ENCODE results near the gene UGT2B15.
"Not testable (repeated sequence)": the region's sequence is repeated elsewhere in the genome, so short reads cannot be mapped to it uniquely, and the experiment has no call there.

Gene UGT2B15

DNA sequence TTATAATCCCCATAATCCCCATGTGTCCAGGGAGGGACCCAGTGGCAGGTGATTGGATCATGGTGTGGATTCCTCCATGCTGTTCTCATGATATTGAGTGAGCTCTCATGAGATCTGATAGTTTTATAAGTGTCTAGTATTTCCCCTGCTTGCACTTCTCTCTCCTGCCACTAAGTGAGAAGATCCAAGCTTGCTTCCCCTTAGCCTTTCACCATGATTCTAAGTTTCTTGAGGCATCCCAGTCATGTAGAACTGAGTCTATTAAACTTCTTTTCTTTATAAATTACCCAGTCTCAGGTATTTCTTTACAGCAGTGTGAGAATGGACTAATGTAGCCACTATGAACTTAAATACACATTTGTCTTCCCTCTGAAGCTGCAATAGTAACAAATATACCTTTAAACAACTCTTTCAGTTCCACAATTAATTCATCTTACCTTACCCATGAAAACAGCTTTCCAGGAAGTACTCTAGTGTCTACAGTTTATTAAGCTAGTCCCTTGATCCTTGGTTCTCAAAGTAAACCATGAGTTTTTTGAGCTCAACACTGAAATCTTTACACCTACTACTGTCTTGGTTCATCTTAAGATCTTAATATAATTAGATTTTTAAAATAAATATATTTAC, 1.8 kb downstream of the UGT2B15 start:
- CTCF ChIA-PET, DNase-seq, H3K27ac Mint-ChIP-seq, H3K36me3 Mint-ChIP-seq, H3K4me3 Mint-ChIP-seq, H3K9me3 Mint-ChIP-seq, H3K27me3 Mint-ChIP-seq, H3K4me1 Mint-ChIP-seq: not testable (repeated sequence)

DNA sequence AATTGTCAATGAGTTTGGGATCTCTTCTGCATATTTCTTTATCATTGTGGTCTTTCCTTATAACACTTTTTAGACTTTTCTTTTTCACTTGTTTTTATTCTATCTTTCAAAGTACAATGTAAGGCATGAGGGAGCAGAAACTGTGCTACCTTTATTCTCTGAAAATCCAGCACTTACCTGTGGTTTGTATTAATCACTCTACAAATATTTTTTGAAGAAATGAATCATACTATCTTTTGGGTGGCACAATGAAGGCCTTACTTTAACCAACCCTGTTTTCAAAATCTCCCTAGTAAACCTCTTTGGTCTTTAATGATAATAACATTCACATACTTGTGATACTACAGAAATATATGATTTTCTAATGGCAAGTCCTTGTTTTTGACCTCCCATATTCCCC, 2.9 kb downstream of the UGT2B15 start:
- H3K4me3 Mint-ChIP-seq, H3K9me3 Mint-ChIP-seq, H3K27ac Mint-ChIP-seq, DNase-seq, CTCF ChIA-PET, H3K36me3 Mint-ChIP-seq, H3K4me1 Mint-ChIP-seq, H3K27me3 Mint-ChIP-seq: not testable (repeated sequence)

DNA sequence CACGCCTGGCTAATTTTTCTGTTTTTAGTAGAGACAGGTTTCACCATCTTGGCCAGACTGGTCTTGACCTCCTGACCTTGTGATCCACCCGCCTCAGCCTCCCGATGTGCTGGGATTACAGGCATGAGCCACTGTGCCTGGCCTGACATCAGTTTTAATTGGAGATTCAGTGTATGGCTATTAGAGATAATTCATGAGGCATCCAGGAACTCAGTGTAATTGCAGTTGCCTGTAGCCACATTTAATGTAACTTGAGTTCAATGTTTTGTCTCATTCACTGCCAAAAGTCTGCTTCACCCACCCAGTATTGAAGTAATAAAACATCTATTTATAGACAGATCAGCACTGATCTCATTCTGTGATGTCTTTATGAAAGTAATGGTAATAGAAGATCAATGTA, 5.7 kb downstream of the UGT2B15 start:
- H3K27ac Mint-ChIP-seq, CTCF ChIA-PET: not testable (repeated sequence)

DNA sequence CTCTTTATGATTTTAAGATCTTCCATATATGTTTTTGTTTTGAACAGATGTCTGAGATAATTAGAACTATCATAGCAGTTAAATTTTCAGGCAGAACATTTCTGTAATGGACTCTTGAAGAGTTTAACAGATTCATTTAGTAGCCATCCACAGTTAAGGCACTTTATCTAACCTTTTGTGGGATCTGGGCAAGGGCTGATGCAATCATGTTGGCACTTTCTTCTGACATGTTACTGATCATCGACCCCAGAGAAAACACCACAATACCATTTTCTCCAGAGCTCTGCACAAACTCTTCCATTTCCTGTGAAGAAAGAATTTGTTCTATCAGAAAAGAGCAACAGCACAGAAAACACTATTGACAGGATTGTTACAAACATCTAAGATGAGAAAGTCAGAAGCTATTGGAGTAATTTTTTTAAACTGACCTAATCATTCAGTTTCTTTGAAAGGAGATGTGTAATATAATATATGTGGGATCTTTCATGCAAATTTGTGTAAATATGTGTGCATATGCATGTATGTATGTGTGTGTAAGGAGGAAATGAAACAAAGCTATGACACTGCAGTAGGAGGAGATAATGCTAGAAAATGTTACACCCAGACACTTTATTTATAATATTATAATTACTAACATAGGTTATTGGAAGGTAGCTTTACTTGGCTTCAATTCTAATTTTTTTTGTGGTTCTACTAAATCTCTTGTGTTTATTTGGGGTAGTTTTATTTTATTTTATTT, 7.4 kb downstream of the UGT2B15 start:
- H3K4me3 Mint-ChIP-seq, H3K27ac Mint-ChIP-seq, H3K27me3 Mint-ChIP-seq, H3K9me3 Mint-ChIP-seq, H3K4me1 Mint-ChIP-seq, CTCF ChIA-PET, DNase-seq, H3K36me3 Mint-ChIP-seq: not testable (repeated sequence)

More for the DNA sequence above, 5.7 kb downstream of the UGT2B15 start:
- not testable (repeated sequence) for H3K4me3 Mint-ChIP-seq, H3K4me1 Mint-ChIP-seq, DNase-seq, H3K36me3 Mint-ChIP-seq, H3K9me3 Mint-ChIP-seq, H3K27me3 Mint-ChIP-seq

DNA sequence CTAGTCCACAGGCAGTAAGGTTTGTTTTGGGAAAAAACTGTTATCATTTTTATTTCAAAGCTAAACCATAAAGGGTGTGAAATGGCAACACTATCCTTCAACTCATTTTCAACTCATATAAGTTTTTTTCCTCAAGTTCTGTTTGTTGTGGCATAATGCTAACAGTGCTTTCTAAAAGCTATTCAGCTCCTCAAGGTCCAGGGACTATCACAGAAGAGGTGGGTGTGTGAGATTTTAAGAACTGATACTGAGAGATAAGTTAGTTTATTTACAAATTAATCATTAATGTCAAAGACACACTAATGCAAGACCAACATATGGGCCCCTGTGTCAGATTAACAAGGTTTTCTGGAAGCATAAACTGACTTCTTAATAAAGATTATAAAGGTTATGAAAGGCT, 11.8 kb downstream of the UGT2B15 start:
- CTCF ChIA-PET, result no interaction called here
- H3K9me3 Mint-ChIP-seq, result no peaks in the 10 kb centered on the region
- H3K27ac Mint-ChIP-seq, result no peak overlapping the region
- no peak overlapping the region for H3K4me3 Mint-ChIP-seq
- DNase-seq, result no peak
- no peaks in the 10 kb centered on the region for H3K4me1 Mint-ChIP-seq
- no peaks in the 10 kb centered on the region for H3K27me3 Mint-ChIP-seq
- H3K36me3 Mint-ChIP-seq, result no peaks in the 10 kb centered on the region

DNA sequence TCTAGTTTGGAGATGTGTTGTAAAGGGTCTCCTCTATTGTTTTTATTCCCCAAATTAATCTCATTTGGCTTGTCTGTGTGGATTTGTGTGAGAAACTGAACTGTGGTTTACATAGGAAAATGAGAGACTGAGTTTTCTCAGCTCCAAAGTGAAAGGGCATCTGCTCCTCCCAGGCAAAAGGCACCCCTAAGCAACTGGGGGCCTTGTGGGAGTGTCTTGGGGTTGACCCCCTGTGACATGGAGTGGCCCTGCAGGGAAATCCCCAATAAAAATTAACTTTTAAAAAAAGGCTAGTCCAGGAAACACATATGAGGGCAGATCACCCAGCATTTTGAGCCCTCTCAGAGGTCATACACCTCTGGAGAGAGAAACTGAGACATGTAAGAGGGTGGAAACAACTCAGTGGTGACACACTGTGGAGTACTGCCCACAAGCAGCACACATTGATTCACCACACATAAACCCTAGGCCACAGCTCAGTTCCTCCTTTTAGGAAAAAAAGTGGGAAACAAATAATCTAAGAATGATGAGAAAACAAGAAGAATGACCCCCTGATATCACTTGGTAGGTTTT, 13.3 kb downstream of the UGT2B15 start:
- H3K4me1 Mint-ChIP-seq, CTCF ChIA-PET: not testable (repeated sequence)

DNA sequence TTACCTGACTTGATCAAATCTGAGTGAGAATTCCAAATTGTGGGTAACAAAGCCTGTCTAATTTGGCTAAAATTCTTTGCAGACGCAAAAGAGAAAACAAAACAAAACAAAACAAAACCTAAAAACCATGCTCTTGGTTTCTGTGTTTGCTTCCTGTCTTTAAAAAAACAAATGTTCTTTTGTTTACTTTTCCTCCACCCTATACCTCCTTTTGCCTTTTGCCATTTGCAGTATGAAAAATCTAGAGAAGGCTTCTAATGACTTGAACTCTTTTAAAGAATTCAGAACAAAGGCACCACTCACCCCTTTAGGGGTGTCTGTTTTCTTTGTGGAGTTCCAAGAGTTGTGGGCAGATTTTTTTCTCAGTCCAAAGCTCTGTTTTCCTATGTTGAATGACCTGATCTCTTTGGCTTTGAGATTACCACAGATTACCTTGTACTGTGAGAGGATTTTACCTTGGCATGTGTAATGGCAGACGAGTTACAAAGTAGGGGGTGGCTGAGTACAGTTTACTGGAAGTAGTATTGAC, 13.9 kb downstream of the UGT2B15 start:
- H3K27ac Mint-ChIP-seq, DNase-seq, H3K4me1 Mint-ChIP-seq, H3K36me3 Mint-ChIP-seq, H3K9me3 Mint-ChIP-seq, H3K4me3 Mint-ChIP-seq, H3K27me3 Mint-ChIP-seq: not testable (repeated sequence)
- CTCF ChIA-PET, result interaction anchor here (0.7 kb wide), 1 partner anchor 19 kb away, joined by 3 read pairs; no protein-coding TSS in a partner anchor

More for the DNA sequence above, 13.3 kb downstream of the UGT2B15 start:
- not testable (repeated sequence) for H3K27me3 Mint-ChIP-seq, H3K4me3 Mint-ChIP-seq, H3K27ac Mint-ChIP-seq, H3K36me3 Mint-ChIP-seq, DNase-seq, H3K9me3 Mint-ChIP-seq

DNA sequence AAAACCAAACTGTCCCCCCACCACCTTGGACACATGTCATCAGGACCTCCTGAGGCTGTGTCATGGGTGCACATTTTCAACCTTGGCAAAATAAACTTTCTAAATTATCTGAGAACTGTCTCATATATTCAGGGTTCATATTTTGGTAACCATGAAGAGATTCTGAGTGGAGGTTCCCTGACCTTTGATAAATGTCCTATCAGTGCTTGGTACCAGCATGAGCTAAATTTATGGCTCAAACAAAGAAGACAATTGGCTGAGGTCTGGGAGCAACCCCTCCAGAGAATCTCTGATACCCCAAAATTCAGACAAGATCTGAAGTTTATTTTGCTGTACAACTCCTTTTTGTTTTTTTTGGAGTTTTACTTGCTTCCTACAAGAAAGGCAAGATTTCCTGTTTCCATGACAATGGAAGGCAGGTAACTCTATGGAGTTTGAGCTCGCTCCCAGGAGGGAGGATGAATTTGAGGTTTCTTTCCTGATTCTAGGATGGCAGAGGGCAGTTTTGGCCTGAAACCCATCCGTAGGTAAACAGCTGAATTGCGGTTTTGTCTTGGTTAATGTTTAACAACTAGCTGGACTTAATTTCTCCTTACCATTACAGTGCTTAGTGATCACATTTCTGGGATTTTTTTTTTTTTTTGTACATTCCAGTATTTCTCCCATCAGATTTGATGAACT, 14.5 kb downstream of the UGT2B15 start:
- Mint-ChIP-seq H3K9me3 (no peaks in the 10 kb centered on the region), H3K4me3 (no peak overlapping the region), H3K27me3 (no peaks in the 10 kb centered on the region), H3K36me3 (no peaks in the 10 kb centered on the region), H3K27ac (no peak overlapping the region), H3K4me1 (no peaks in the 10 kb centered on the region)
- CTCF ChIA-PET, result interaction anchor here (0.7 kb wide), 1 partner anchor 19 kb away, joined by 3 read pairs; no protein-coding TSS in a partner anchor
- DNase-seq, result no peak

DNA sequence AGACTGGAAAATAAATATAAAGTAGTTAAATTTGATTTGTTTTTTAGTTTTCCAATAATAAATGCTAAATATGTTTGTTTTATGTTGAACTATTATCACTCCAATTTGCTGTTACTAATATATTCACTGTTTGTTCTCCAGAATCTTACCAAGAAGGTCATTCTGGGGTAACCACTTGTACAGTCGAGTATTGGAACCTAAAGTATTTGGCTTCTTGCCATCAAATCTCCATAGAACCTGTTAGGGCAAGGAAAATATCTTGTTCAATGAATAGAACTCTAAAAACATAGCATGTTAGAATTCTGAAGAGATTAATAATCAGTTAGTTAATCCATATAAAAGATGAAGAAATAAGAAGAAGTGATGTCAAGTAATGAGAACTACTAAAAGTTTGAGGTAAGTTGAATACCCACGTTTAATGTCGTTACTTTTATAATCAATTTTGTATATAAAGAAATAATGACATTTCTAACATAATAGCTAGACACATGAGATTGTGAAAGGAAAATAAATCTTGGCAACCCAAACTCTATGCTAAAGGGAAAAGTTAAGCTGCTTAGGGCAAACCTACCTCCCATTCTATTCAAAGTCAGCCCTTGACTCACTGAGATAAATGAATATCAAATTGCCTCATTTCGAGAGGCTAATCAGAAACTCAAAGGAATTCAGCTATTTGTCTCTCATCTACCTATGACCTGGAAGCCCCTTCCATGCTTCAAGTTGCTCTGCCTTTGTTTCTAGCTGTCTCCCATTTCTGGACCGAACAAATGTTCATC, 15.3 kb downstream of the UGT2B15 start:
- H3K4me3 Mint-ChIP-seq, result no peak overlapping the region
- no peaks in the 10 kb centered on the region for H3K27me3 Mint-ChIP-seq
- H3K9me3 Mint-ChIP-seq, result no peaks in the 10 kb centered on the region
- no peaks in the 10 kb centered on the region for H3K4me1 Mint-ChIP-seq
- CTCF ChIA-PET, result no interaction called here
- H3K36me3 Mint-ChIP-seq, result no peaks in the 10 kb centered on the region
- no peak overlapping the region for H3K27ac Mint-ChIP-seq
- DNase-seq, result no peak

DNA sequence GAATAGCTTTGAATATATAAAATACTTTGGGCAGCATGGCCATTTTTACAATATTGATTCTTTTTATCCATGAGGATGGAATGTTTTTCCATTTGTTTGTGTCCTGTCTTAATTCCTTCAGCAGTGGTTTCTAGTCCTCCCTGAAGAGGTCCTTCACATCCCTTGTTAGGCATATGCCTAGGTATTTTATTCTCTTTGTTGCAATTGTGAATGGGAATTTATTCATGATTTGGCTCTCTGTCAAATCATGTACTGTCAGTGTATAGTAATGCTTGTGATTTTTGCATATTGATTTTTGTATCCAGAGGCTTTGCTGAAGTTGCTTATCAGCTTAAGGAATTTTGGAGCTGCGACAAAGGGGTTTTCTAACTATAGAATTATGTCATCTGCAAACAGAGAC, 18.5 kb downstream of the UGT2B15 start:
- H3K27me3 Mint-ChIP-seq, result no peaks in the 10 kb centered on the region
- H3K4me3 Mint-ChIP-seq, result no peak overlapping the region
- H3K4me1 Mint-ChIP-seq, result no peaks in the 10 kb centered on the region
- no peak for DNase-seq
- no peaks in the 10 kb centered on the region for H3K9me3 Mint-ChIP-seq
- CTCF ChIA-PET, result no interaction called here
- H3K36me3 Mint-ChIP-seq, result no peaks in the 10 kb centered on the region
- H3K27ac Mint-ChIP-seq, result no peak overlapping the region

DNA sequence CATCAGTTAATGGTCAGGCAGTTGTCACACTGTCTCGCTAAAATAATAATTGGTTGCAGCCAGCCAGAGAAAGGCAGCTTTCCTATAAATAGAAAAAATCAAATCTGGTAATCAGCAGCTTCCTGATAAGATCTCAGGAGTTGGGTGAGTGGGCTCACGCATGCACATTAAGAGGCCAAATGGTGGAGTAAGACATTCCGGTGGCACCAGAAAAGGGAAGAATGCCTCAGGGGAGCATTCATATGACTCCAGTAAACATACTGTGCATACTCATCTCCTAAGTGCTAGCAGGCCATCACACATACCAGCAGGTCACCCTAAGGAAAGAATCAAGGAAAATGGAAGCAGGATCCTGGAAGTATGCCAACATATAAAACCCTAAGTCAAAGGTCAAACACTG, 40.1 kb downstream of the UGT2B15 start:
- Mint-ChIP-seq H3K4me1 (no peaks in the 10 kb centered on the region), H3K9me3 (no peaks in the 10 kb centered on the region), H3K27me3 (no peaks in the 10 kb centered on the region), H3K36me3 (no peaks in the 10 kb centered on the region), H3K4me3 (no peak overlapping the region), H3K27ac (no peak overlapping the region)
- no peak for DNase-seq
- CTCF ChIA-PET, result interaction anchor here (0.7 kb wide), 1 partner anchor 341 kb away, joined by 4 read pairs; no protein-coding TSS in a partner anchor

DNA sequence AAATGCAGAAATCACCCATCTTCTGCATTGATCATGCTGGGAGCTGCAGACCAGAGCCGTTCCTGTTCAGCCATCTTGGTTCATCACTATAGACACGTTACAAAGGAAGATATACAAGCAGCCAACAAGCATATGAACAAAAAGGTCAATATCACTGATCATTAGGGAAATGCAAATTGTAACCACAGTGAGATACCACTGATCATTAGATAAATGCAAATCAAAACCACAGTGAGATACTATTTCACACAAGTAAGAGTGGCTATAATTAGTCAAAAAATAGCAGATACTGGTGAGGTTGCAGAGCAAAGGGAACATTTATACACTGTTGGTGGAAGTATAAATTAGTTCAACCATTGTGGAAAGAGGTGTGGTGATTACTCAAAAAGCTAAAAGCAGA, 47.7 kb downstream of the UGT2B15 start:
- CTCF ChIA-PET, H3K4me1 Mint-ChIP-seq, H3K27me3 Mint-ChIP-seq, H3K36me3 Mint-ChIP-seq, H3K4me3 Mint-ChIP-seq, H3K9me3 Mint-ChIP-seq, H3K27ac Mint-ChIP-seq, DNase-seq: not testable (repeated sequence)

DNA sequence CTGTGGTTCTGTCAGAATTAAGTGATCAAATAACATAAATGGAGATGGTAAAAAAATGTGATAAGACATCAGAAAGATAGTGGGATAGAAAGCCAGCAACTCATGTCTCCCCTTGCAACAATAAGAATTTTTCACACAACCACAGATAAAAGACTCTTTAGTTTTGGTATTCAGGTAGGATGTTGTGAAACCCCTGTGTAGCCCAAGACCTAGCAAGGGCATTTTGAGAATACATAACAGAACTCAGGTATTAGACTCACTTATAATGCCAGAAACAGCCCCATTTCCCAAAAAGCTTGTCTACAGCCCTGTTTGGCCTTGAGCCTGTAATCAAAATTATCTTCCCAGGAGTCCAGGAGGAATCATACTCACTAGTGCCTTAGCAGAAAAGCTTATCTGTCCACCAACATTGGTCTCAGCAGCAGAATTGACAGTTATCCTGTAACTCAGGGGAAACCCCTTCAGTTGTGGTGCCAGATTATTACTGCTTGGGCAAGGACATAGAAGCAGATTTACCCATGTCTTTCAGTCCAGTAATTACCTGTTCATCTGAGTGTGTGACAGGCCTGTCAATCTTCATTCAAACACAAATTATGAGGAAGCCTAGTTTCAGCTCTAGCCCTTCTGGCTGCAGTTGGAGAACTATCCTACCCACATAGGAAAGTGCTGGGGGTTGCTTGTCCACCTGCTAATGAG, 53.3 kb downstream of the UGT2B15 start:
- Mint-ChIP-seq H3K27ac (no peak overlapping the region), H3K36me3 (no peaks in the 10 kb centered on the region), H3K4me1 (no peaks in the 10 kb centered on the region), H3K9me3 (no peaks in the 10 kb centered on the region), H3K27me3 (no peaks in the 10 kb centered on the region), H3K4me3 (no peak overlapping the region)
- CTCF ChIA-PET, result no interaction called here
- DNase-seq, result no peak
